ENCODE data around the gene FGF11.

DNA sequence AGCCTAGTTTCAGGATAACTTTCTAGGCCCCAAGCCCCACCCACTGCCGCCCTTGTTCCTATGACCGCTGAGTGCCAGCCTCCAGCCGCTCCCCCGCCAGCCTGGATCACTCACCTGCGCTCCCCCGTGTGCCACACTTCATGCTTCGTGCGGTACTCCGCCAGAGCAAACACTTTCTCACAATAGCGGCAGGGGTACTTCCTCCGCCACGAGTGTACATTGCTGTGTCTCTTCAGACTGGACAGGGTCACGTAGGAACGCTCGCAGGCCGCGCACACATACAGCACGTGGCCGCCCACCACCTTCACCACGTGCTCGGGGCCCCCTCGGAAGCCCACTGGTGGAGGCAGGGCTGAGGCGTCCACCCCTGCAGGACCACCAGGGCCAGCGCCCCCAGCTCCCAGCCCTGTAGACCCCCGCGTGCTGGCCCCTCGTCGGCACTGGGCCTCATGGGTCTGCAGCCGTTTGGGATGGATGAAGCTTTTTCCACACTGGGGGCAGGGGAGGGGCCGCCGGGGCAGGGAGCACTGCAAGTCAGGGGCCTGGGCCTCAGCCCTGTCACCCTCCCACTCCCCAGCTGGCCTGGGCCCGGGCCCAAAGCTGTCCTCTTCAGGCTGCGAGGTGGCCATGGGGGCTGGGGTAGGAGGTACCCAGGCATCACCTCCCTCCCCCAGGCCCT, 26.4 kb downstream of the FGF11 start:
- TF ChIP-seq, protein P1, sequence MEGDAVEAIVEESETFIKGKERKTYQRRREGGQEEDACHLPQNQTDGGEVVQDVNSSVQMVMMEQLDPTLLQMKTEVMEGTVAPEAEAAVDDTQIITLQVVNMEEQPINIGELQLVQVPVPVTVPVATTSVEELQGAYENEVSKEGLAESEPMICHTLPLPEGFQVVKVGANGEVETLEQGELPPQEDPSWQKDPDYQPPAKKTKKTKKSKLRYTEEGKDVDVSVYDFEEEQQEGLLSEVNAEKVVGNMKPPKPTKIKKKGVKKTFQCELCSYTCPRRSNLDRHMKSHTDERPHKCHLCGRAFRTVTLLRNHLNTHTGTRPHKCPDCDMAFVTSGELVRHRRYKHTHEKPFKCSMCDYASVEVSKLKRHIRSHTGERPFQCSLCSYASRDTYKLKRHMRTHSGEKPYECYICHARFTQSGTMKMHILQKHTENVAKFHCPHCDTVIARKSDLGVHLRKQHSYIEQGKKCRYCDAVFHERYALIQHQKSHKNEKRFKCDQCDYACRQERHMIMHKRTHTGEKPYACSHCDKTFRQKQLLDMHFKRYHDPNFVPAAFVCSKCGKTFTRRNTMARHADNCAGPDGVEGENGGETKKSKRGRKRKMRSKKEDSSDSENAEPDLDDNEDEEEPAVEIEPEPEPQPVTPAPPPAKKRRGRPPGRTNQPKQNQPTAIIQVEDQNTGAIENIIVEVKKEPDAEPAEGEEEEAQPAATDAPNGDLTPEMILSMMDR (conservative IDR thresholded peaks at IDR 0.05 in 1 of 2, IDR thresholded peaks at IDR 0.05 in 1 of 2; ENCODE audit: low read depth in 1 of 2, low read length in 2 of 2) = no peak
- TF ChIP-seq EZH2 (IDR thresholded peaks at IDR 0.05; ENCODE audit: low read length, missing control alignments) = no peak
